Activated CD4-positive, alpha-beta T cell treated with anti-CD3 and anti-CD28 coated beads, Interleukin-2, amount 10 ng/mL, durations not matched to agents 7 days and 5 days (primary cell): ENCODE data around the gene KSR1. TPM values are rescaled to one million over a fixed set of nuclear protein-coding genes. Genes with fewer than 3 reads are reported as not detected.

Experiments used
- CTCF ChIA-PET: fragments of 350-600 bp; sonication (Branson Sonifier 250); formaldehyde crosslinking; loops from one replicate; lab custom pipeline; 2021; ENCODE audit warnings: antibody characterized with exemption; lab: Charles Lee
- POLR2A ChIA-PET: fragments of 350-600 bp; sonication (Branson Sonifier 250); formaldehyde crosslinking; loops from one replicate; lab custom pipeline; 2021; ENCODE audit warnings: antibody characterized with exemption; lab: Charles Lee
- DNase-seq: peaks from one replicate; pipeline ENCODE4 v3.0.0-alpha.2; 2020
- H3K27ac Mint-ChIP-seq: one replicate; pipeline ENCODE4 v1.8.0; 2021; ENCODE audit warnings: mild to moderate bottlenecking, moderate library complexity, mixed read lengths
- H3K27me3 Mint-ChIP-seq: one replicate; pipeline ENCODE4 v1.8.0; 2021; ENCODE audit warnings: mixed read lengths
- H3K36me3 Mint-ChIP-seq: one replicate; pipeline ENCODE4 v1.8.0; 2021; ENCODE audit warnings: low read depth, mixed read lengths
- H3K4me1 Mint-ChIP-seq: one replicate; pipeline ENCODE4 v1.8.0; 2021; ENCODE audit warnings: mixed read lengths
- H3K4me3 Mint-ChIP-seq: one replicate; pipeline ENCODE4 v1.8.0; 2021; ENCODE audit warnings: mild to moderate bottlenecking, moderate library complexity, mixed read lengths
- H3K9me3 Mint-ChIP-seq: one replicate; pipeline ENCODE4 v1.8.0; 2021; ENCODE audit warnings: mixed read lengths
- total RNA-seq, 2 experiments: library from RNA; stranded (reverse); gene quantifications; one replicate each; pipeline ENCODE4 v1.2.3, GENCODE V29; 2021

Gene KSR1
- total RNA-seq, 2 experiments from 2014 or later: 43.1 to 45.7 TPM

DNA sequence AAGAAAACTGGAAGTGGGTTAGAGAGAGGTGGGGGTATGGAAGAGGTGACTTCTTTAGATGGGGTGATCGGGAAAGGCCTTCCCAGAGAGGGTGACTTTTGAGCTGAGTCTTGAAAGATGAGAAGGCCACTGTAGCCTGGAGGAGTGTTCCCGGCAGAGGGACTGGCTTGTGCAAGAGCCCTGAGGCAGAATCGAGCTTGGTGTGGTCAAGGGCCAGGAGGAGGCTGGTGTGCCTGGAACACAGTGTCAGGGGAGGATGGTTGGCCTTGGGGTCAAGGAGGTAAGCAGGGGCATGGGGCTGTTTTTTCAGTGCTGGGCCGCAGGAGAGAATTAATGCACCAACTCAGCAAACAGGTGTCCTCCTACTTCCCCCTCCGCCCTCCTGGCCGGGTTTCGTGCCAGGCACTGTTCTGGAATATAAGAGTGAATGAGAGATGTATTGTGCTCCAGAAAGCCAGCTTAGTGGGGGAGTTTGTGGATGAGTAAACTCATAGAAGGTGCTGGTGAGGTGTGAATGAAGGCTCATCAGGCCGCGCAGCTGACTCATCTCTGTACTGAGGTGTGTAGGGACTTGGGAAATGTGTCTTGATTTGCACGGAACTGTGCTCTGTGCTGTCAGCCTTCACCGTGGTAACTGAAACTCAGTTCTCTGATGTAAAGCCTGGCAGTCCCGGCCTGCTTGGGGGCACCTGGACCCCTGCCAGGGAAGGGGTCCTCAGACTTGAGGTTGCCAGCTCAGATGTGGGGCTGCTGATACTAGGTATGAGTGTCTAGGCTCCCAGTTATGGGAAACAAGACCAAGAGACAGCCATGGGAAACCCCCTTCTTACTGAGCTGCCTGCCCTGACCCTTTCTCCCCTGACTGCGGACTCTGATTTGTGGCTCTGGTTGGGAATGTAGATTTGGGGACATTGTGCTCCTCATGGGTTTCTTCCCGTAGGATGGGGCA lies 15.3 kb downstream of the KSR1 start:
- ChIA-PET POLR2A (interaction anchor here (0.7 kb wide), 2 partner anchors 108 to 111 kb away, joined by 4 to 5 read pairs; no protein-coding TSS in a partner anchor), CTCF (interaction anchor here (0.5 to 2.2 kb wide), 6 partner anchors 11 to 191 kb away, joined by 3 to 13 read pairs (median 4); partner anchors contain the start of gene KSR1)
- H3K4me1 Mint-ChIP-seq: peaks cover 88% of the 10 kb centered on the region
- peak overlapping the region; percentile 97 for H3K27ac Mint-ChIP-seq
- peak overlapping the region; percentile 28 for H3K4me3 Mint-ChIP-seq
- H3K36me3 Mint-ChIP-seq: peaks cover 5% of the 10 kb centered on the region
- DNase-seq: peak; percentile 84
- H3K9me3 Mint-ChIP-seq: no peaks in the 10 kb centered on the region
- no peaks in the 10 kb centered on the region for H3K27me3 Mint-ChIP-seq

DNA sequence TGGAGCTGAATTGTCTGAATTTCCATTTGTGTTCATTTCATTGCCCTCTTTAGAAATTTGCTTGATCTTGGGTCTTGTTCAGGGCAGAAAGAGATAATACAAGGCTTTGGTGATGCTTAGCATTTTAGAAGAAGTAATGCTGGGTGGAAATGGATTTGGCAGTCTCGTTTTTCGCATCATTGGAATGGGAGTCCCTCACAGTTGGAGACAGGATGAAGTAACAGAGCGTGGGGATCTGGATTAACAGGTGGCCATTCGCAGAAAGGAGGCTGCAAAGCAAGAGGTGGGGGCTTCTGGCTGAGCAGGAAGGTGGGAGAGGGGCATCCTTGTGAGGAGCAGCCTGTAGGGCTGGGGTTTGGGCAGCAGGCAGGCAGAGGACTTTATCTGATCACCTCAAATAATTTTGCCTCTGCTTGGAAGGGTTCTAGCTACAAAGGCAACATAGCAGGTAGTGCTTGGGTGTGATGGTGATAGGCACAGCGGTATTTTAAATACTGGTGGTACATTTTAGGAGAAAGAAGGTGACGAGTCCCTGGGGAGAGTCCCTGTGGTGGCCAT lies 17.0 kb downstream of the KSR1 start:
- H3K36me3 Mint-ChIP-seq: peaks cover 5% of the 10 kb centered on the region
- POLR2A ChIA-PET: interaction anchor here (0.9 to 1.6 kb wide), 3 partner anchors 17 to 107 kb away, joined by 3 to 5 read pairs (median 4); partner anchors contain the start of gene KSR1
- peaks cover 92% of the 10 kb centered on the region for H3K4me1 Mint-ChIP-seq
- H3K4me3 Mint-ChIP-seq: peak overlapping the region; percentile 55
- DNase-seq: no peak
- peak overlapping the region; percentile 97 for H3K27ac Mint-ChIP-seq
- CTCF ChIA-PET: interaction anchor here (0.6 to 2.7 kb wide), 8 partner anchors 9 to 633 kb away, joined by 3 to 13 read pairs (median 4); partner anchors contain the start of gene KSR1
- H3K9me3 Mint-ChIP-seq: no peaks in the 10 kb centered on the region
- H3K27me3 Mint-ChIP-seq: no peaks in the 10 kb centered on the region

DNA sequence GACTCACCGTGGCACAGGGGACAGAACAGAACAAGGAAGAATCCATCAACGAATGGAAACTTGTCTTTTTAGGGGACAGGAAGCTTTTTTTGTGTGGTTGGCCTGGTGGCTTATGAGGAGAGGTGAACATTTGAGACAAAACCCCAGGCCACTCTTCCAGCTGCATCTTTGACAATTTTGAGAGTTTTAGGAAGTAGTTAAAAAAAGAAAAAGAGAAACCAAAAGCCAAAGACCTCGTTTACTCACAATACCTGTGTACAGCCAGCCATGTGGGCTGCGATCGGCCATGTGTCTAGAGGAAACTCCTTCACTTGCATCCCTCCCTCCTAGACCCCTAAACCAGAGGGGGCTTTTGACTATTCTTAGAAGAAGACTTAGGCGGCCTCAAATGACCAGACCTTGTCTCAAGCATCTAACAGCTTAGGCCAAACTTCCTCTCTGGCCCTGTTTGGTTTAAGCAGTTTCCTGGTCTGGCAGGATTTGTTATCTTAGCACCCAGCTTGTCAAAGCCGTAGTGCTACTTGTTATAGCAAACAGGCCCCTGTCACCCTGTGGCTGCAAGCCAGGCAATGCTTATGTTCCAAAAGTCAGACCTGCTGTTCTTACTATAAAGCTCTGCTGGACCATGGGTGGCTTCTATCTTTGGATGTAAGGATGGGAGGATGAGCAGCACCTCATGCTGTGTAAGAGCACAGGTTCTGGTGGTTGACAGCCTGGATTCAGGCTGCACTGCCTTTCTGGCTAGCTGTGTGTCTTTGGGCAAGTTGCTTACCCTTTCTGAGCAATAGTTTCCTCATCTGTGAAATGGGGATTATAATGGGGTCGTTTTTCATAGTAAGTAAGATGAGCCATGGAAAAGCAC lies 17.7 kb downstream of the KSR1 start:
- Mint-ChIP-seq H3K4me3 (peak overlapping the region; percentile 55), H3K9me3 (no peaks in the 10 kb centered on the region), H3K36me3 (peaks cover 5% of the 10 kb centered on the region), H3K4me1 (peaks cover 93% of the 10 kb centered on the region), H3K27ac (peak overlapping the region; percentile 97), H3K27me3 (no peaks in the 10 kb centered on the region)
- peak; percentile 81 for DNase-seq
- ChIA-PET POLR2A (interaction anchor here (0.8 to 1.6 kb wide), 4 partner anchors 18 to 106 kb away, joined by 3 to 5 read pairs (median 4); partner anchors contain the start of gene KSR1), CTCF (interaction anchor here (0.9 to 2.7 kb wide), 4 partner anchors 9 to 105 kb away, joined by 3 to 10 read pairs (median 6); partner anchors contain the start of gene KSR1)

DNA sequence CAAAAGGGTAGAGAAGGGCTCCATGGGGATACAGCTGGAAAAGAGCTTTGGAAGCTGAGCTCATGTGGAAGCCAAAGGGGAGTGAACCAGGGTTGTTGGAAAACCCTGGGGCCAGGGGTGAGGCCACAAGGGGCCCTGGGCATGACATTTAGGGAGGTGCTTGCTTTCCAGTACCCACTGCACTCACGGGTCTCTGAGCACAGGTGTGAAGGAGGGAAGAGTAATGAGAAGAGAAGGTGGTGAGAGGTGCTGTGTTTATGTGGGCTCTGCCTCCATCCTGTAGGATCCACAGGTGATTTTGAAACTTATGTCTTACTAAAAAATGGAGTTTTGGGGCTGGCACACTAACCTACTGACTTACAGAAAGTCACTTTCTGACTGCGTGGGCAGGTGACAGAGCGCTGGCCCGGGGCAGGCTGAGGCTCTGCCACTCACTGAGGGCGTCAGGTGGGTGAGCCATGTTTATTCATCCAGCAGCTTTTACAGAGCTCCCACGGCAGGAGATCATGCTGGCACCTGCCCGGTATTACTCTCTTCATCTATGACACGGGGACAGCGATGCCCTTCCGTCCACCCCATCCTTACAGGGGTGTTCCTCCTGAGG lies 18.9 kb downstream of the KSR1 start:
- peak overlapping the region; percentile 97 for H3K27ac Mint-ChIP-seq
- no peaks in the 10 kb centered on the region for H3K27me3 Mint-ChIP-seq
- DNase-seq: no peak
- POLR2A ChIA-PET: no interaction called here
- peaks cover 4% of the 10 kb centered on the region for H3K36me3 Mint-ChIP-seq
- H3K9me3 Mint-ChIP-seq: no peaks in the 10 kb centered on the region
- CTCF ChIA-PET: interaction anchor here (0.6 kb wide), 2 partner anchors 83 to 121 kb away, joined by 3 read pairs; no protein-coding TSS in a partner anchor
- peak overlapping the region; percentile 45 for H3K4me3 Mint-ChIP-seq
- H3K4me1 Mint-ChIP-seq: peaks cover 95% of the 10 kb centered on the region

DNA sequence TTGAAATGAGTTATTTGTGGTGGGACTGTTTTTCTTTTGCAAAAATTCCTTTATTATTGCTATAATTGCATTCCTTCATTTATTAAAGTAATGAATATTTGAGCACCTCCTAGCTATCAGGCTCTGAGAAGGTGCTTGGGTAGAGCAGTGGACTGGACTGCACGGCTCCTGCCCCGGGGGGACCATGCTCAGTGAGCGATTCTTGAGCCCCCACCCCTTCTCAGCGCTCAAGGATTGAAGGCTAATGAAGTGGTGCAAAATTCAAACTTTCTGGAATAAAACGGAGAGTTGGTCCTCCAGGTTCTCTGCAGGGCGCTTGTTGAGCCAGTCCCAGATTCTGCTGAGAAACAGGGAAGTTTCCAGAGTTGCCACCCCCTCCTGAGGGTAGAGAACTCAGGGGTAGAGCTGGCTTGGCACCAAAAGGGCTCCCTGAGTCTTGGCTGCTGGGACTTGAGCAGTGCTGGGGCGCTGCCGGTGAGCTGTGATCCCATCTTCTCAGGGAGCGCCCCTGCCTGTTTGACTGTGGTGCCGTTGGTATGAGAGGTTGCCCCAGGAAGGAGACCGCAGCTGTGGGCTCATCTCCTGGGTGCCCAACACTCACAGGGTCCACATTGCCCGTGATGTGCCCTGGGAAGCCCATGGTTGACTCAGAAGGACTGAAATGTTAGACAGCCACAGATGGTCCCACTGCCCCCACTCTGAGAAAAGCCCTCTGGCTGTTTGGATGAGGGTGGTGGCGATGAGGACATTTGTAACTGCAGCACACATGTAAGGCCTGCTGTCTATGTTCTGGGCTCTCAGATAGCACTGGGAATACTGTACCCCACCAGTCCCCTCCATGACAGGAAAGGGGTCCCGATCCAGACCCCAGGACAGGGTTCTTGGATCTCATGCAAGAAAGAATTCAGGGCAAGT lies 20.0 kb downstream of the KSR1 start:
- Mint-ChIP-seq H3K36me3 (peaks cover 4% of the 10 kb centered on the region), H3K4me3 (no peak overlapping the region), H3K27ac (peak overlapping the region; percentile 97), H3K27me3 (no peaks in the 10 kb centered on the region), H3K4me1 (peaks cover 96% of the 10 kb centered on the region), H3K9me3 (no peaks in the 10 kb centered on the region)
- POLR2A ChIA-PET: no interaction called here
- CTCF ChIA-PET: no interaction called here
- no peak for DNase-seq

DNA sequence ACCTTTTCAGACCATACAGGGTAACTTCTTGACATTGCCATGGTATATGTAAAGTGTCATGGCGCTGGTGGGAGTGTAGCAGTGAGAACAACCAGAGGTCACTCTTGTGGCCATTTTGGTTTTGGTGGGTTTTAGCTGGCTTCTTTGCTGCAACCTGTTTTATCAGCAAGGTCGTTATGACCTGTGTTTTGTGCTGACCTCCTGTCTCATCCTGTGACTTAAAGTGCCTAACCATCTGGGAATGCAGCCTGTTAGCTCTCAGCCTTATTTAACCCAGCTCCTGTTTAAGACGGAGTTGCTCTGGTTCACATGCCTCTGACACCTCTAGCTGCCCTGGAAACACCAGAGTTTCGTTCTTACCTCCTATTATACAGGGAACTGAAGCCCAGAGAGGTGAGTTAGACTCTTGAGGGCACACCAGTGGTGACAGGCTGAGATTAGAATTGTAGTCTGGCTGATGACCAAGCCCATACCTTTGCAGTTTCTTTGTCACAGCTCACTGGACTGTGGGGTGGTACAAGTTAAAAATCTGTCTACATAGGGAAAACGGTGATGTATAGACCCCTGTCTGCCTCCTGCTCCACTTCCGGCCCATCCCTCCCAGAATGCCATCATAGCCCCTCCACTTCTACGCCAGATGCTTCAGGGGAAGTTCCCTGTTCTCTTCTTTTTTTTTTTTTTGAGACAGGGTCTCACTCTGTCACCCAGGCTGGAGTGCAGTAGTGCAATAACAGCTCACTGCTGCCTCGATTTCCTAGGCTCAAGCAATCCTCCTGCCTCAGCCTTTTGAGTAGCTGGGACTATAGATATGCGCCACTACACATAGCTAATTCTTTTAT lies 21.0 kb downstream of the KSR1 start:
- Mint-ChIP-seq H3K27ac (peak overlapping the region; percentile 39), H3K4me1 (peaks cover 96% of the 10 kb centered on the region), H3K9me3 (no peaks in the 10 kb centered on the region), H3K4me3 (no peak overlapping the region), H3K27me3 (no peaks in the 10 kb centered on the region), H3K36me3 (peaks cover 4% of the 10 kb centered on the region)
- DNase-seq: no peak
- CTCF ChIA-PET: interaction anchor here (1.0 kb wide), 1 partner anchor 16 kb away, joined by 3 read pairs; no protein-coding TSS in a partner anchor
- POLR2A ChIA-PET: no interaction called here

DNA sequence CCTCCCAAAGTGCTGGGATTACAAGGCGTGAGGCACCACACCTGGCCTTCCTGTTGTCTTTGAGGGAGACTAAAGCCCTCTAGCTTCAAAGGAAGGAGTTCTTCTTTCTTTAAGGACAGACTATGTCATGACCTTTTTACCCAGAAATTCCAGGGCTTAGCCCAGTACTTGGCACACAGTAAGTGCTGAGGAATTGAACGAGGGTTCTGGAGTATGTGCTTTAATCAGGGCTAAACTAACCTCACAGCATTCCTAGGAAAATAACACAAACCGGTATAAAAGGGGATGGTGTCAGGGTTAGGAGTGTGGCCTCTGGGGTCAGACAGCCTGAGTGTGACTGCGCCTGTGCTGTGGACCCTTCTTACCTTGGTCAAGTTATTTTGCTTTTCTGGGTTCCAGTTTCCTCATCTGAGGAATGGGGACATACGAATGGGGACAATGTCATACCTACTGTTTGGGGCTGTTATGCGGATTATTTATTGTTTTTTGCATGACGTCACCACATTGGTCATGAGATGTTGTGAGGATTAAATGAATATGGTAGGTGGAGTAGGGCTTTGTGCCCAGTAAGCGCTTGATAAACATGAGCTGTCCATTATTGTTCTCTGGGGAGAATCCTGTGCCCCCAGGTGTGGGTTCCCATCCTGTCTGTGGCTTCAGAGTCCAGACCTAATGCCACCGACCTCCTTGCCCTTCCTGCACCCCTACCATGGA lies 21.9 kb downstream of the KSR1 start:
- no peak for DNase-seq
- no peaks in the 10 kb centered on the region for H3K27me3 Mint-ChIP-seq
- peaks cover 96% of the 10 kb centered on the region for H3K4me1 Mint-ChIP-seq
- CTCF ChIA-PET: interaction anchor here (1.0 kb wide), 1 partner anchor 15 kb away, joined by 3 read pairs; no protein-coding TSS in a partner anchor
- H3K9me3 Mint-ChIP-seq: no peaks in the 10 kb centered on the region
- peaks cover 6% of the 10 kb centered on the region for H3K36me3 Mint-ChIP-seq
- POLR2A ChIA-PET: no interaction called here
- no peak overlapping the region for H3K27ac Mint-ChIP-seq
- no peak overlapping the region for H3K4me3 Mint-ChIP-seq

DNA sequence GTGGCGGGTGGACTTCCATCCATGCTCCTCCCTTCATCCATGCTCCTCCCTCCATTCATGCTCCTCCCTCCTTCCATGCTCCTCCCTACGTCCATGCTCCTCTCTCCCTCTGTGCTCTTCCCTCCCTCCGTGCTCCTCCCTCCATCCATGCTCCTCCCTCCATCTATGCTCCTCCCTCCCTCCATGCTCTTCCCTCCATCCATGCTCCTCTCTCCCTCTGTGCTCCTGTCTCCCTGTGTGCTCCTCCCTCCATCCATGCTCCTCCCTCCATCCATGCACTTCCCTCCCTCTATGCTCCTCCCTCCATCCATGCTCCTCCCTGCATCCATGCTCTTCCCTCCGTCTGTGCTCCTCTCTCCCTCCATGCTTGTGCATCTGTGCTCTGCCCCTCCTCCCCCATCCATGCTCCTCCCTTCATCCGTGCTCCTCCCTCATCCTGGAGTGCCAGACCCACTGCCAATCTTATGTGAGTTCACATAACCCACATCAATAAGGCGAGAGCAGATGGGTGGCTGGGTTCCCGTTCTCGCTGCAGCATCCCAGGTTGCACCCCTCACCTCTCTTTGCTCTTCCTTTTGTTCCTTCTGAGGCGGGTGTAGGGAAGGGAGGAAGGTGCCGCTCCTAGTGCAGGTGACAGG lies 22.8 kb downstream of the KSR1 start:
- ChIA-PET POLR2A (no interaction called here), CTCF (no interaction called here)
- Mint-ChIP-seq H3K27ac (no peak overlapping the region), H3K4me3 (no peak overlapping the region), H3K4me1 (peaks cover 92% of the 10 kb centered on the region), H3K27me3 (no peaks in the 10 kb centered on the region), H3K36me3 (peaks cover 11% of the 10 kb centered on the region), H3K9me3 (no peaks in the 10 kb centered on the region)
- no peak for DNase-seq

DNA sequence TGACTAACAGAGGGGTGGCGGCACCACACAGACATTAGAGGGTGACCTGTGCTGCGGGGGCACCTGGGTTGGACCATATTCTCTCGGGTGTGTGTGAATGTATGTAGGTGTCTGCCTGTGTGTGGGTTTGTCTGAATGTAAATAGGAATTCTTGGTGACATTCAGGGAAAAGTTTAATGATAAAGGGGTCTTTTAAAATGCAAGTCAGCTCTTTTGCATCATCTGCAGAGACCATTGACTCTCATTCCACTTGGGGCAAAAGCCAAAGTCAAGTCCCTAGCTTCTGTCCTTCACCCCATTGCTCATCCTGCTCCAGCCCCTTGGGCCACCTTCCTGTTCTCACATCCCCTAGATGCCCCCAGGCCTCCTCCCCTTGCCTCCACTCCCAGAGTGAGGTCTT lies 23.6 kb downstream of the KSR1 start:
- H3K27me3 Mint-ChIP-seq: no peaks in the 10 kb centered on the region
- no peak for DNase-seq
- H3K9me3 Mint-ChIP-seq: no peaks in the 10 kb centered on the region
- peak overlapping the region; percentile 15 for H3K27ac Mint-ChIP-seq
- H3K4me3 Mint-ChIP-seq: no peak overlapping the region
- peaks cover 11% of the 10 kb centered on the region for H3K36me3 Mint-ChIP-seq
- POLR2A ChIA-PET: no interaction called here
- peaks cover 85% of the 10 kb centered on the region for H3K4me1 Mint-ChIP-seq
- CTCF ChIA-PET: no interaction called here
